HFF-Myc (cell line): Measurements from ENCODE around the gene WFDC2.

Experiments used
- DNase-seq: peaks from one replicate; pipeline ENCODE4 v3.0.0-alpha.2; 2011; ENCODE audit warnings: low read depth; ENCODE audit errors: extremely low read depth
- H3K4me3 ChIP-seq: replicated peaks from 2 replicates; pipeline ENCODE4 v1.5.1; 2011; ENCODE audit warnings: low read depth, mild to moderate bottlenecking, control low read depth, low read length
- TF ChIP-seq, protein P1 (sequence below): IDR thresholded peaks from 2 replicates; pipeline ENCODE4 v1.5.1; 2012; ENCODE audit warnings: mild to moderate bottlenecking, low read depth, low read length, control low read depth; ENCODE audit errors: missing control alignments

The WFDC2 gene

GRCh38 chr20:45440891-45441685, 28.5 kb upstream of the WFDC2 start:
- DNase-seq, result no peak
- TF ChIP-seq, protein P1, sequence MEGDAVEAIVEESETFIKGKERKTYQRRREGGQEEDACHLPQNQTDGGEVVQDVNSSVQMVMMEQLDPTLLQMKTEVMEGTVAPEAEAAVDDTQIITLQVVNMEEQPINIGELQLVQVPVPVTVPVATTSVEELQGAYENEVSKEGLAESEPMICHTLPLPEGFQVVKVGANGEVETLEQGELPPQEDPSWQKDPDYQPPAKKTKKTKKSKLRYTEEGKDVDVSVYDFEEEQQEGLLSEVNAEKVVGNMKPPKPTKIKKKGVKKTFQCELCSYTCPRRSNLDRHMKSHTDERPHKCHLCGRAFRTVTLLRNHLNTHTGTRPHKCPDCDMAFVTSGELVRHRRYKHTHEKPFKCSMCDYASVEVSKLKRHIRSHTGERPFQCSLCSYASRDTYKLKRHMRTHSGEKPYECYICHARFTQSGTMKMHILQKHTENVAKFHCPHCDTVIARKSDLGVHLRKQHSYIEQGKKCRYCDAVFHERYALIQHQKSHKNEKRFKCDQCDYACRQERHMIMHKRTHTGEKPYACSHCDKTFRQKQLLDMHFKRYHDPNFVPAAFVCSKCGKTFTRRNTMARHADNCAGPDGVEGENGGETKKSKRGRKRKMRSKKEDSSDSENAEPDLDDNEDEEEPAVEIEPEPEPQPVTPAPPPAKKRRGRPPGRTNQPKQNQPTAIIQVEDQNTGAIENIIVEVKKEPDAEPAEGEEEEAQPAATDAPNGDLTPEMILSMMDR, result no peak

GRCh38 chr20:45441746-45442145, 27.8 kb upstream of the WFDC2 start:
- no peak for DNase-seq
- H3K4me3 ChIP-seq, result no peak overlapping the region
- TF ChIP-seq, protein P1, result no peak

More at GRCh38 chr20:45440891-45441685, 28.5 kb upstream of the WFDC2 start:
- no peak overlapping the region for H3K4me3 ChIP-seq

- no peak overlapping the region for H3K4me3 ChIP-seq
- DNase-seq, result no peak
- TF ChIP-seq, protein P1, result no peak
These were observed 25.5 kb upstream of the WFDC2 start for GRCh38 chr20:45444050-45444449.

GRCh38 chr20:45445805-45446562, 23.6 kb upstream of the WFDC2 start:
- TF ChIP-seq, protein P1, result peak; percentile 69
- DNase-seq, result no peak
- H3K4me3 ChIP-seq, result no peak overlapping the region

- no peak for DNase-seq
- TF ChIP-seq, protein P1, result no peak
- no peak overlapping the region for H3K4me3 ChIP-seq
These were observed 21.3 kb upstream of the WFDC2 start for GRCh38 chr20:45448270-45448669.

DNA sequence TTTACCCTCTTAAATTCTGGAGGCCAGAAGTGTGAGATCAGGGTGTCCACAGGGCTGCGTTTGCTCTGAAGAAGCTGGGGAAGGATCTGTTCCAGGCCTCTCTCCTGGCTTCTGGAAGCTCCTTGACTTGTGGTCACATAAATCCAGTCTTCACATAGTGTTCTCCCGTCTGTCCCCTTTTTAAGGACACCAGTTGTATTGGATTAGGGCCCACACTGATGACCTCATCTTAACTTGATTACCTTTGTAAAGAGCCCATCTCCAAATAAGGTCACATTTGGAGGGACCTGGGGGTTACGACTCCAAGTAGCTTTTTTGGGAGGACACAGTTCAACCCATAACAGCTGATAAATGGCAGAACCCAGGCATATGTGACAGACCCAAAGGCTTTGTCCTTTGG, 20.0 kb upstream of the WFDC2 start:
- TF ChIP-seq, protein P1, result no peak
- DNase-seq, result no peak
- H3K4me3 ChIP-seq, result no peak overlapping the region
